ENCODE measurements around the gene C16orf96. TPM values are rescaled to one million over a fixed set of nuclear protein-coding genes. Genes with fewer than 3 reads are reported as not detected.

C16orf96 gene
- total and polyA plus RNA-seq, 2 of the 13 experiments (the other 11 are each of a cell fraction or from before 2014, with no cell fraction given): 0.03 TPM; not detected in 1

DNA sequence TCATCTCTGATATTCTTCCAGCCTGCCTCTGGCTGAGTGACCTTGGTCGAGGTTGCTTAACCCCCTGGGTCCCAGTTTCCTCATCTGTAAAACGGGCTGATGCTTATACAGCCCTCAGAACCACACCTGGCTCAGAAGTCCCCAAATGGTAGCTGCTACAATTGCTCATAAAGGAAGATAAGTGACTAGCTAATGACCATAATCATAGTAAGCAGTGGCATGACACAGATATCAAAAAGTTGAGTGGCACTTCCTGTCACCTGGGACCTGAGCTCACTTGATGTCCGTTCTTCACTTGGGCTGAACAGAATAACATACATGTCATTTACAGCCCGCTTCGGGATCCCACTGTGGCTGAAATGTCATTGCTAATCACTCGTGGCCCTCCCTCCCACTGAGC is 70.3 kb downstream of the C16orf96 start:
- peak overlapping the region; percentile 94 for H3K4me2 ChIP-seq (ENCODE audit: low read depth, low read length)
- H4K20me1 ChIP-seq (ENCODE audit: insufficient read depth, low read length): peaks cover 12% of the 10 kb centered on the region
- peaks cover 49% of the 10 kb centered on the region for H3K79me2 ChIP-seq (ENCODE audit: insufficient read depth, low read length)
- ChIA-PET CTCF (ENCODE audit: low intra/inter-chr PET ratio, low total read pairs) (no interaction called here), POLR2A (interaction anchor here (3.2 to 3.4 kb wide), 2 partner anchors 10 to 38 kb away, joined by 12 to 26 read pairs; no protein-coding TSS in a partner anchor)
- no peak overlapping the region for H2AFZ ChIP-seq (ENCODE audit: low read length)
- FAIRE-seq (no peak), ATAC-seq (no peak), DNase-seq (ENCODE audit: low spot score) (no peak)
- H3K9me3 ChIP-seq (ENCODE audit: low read length): peaks cover 6% of the 10 kb centered on the region
- no peak overlapping the region for H3K27ac ChIP-seq (ENCODE audit: extremely low read length, insufficient read depth, low read length)
- intact Hi-C loops (cut with micrococcal nuclease; ENCODE audit: unreplicated experiment): no loop called here
- peak overlapping the region; percentile 85 for H3K9ac ChIP-seq (ENCODE audit: insufficient read depth, low read depth, low read length)
- BruUV-seq (replicated peaks): no TSS peak
- H3K27me3 ChIP-seq (ENCODE audit: control insufficient read depth in 1 of 2, insufficient read depth in 2 of 2, low read length in 2 of 2): no peaks in the 10 kb centered on the region; a peak in 1 of 5 replicates
- no peaks in the 10 kb centered on the region for H3K36me3 ChIP-seq (replicated peaks in 1 of 2; ENCODE audit: control insufficient read depth in 1 of 2, insufficient read depth in 2 of 2, low read length in 2 of 2)
- peaks cover 49% of the 10 kb centered on the region for H3K4me1 ChIP-seq (ENCODE audit: insufficient read depth, low read length)
- 84% methylated on average over 6 of the region's 6 CpGs for WGBS (ENCODE audit: low lambda C conversion rate)
- in situ Hi-C loops (cut with HindIII; ENCODE audit: extremely low pct_ligation_motif_present, low pct_unique_long_range_greater_than_20kb): no loop called here
- peak overlapping the region; percentile 86 to 91 (median 90); a peak in 5 of 6 replicates for H3K4me3 ChIP-seq (replicated peaks in 1 of 3; ENCODE audit: insufficient read depth in 1 of 3, low read depth in 2 of 3, low read length in 3 of 3)
- TF ChIP-seq GABPB1 (CRISPR knock-in tag; IDR thresholded peaks at IDR 0.05) (no peak), ZNF550 (CRISPR knock-in tag; IDR thresholded peaks at IDR 0.05; ENCODE audit: borderline replicate concordance) (no peak), CHCHD3 (CRISPR knock-in tag; IDR thresholded peaks at IDR 0.05) (no peak), ZNF556 (CRISPR knock-in tag; IDR thresholded peaks at IDR 0.05; ENCODE audit: borderline replicate concordance) (no peak), HOXA3 (CRISPR knock-in tag; IDR thresholded peaks at IDR 0.05) (no peak), ATF1 (CRISPR knock-in tag; IDR thresholded peaks at IDR 0.05) (no peak), FOXJ3 (CRISPR knock-in tag; IDR thresholded peaks at IDR 0.05; ENCODE audit: borderline replicate concordance) (0 out of 2 replicates have a peak, but pooled peaks have one; percentile 5), SOX6 (IDR thresholded peaks at IDR 0.05) (no peak), SOX6 (CRISPR knock-in tag; IDR thresholded peaks at IDR 0.05) (0 out of 2 replicates have a peak, but pooled peaks have one; percentile 3), ARNTL (CRISPR knock-in tag; IDR thresholded peaks at IDR 0.05) (no peak), POLR2G (IDR thresholded peaks at IDR 0.05; ENCODE audit: low read depth, low read length) (no peak), ZSCAN31 (CRISPR knock-in tag; IDR thresholded peaks at IDR 0.05; ENCODE audit: low read depth) (no peak), TBX2 (CRISPR knock-in tag; IDR thresholded peaks at IDR 0.05; ENCODE audit: borderline replicate concordance) (no peak), PBX3 (CRISPR knock-in tag; IDR thresholded peaks at IDR 0.05; ENCODE audit: borderline replicate concordance) (no peak), MTA1 (CRISPR knock-in tag; IDR thresholded peaks at IDR 0.05; ENCODE audit: borderline replicate concordance) (0 out of 2 replicates have a peak, but pooled peaks have one; percentile 13), ZNF143 (CRISPR knock-in tag; IDR thresholded peaks at IDR 0.05) (no peak)
- TF ChIP-seq, protein P1, sequence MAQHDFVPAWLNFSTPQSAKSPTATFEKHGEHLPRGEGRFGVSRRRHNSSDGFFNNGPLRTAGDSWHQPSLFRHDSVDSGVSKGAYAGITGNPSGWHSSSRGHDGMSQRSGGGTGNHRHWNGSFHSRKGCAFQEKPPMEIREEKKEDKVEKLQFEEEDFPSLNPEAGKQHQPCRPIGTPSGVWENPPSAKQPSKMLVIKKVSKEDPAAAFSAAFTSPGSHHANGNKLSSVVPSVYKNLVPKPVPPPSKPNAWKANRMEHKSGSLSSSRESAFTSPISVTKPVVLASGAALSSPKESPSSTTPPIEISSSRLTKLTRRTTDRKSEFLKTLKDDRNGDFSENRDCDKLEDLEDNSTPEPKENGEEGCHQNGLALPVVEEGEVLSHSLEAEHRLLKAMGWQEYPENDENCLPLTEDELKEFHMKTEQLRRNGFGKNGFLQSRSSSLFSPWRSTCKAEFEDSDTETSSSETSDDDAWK (CRISPR knock-in tag; IDR thresholded peaks at IDR 0.05): no peak
- TF ChIP-seq, protein P2, sequence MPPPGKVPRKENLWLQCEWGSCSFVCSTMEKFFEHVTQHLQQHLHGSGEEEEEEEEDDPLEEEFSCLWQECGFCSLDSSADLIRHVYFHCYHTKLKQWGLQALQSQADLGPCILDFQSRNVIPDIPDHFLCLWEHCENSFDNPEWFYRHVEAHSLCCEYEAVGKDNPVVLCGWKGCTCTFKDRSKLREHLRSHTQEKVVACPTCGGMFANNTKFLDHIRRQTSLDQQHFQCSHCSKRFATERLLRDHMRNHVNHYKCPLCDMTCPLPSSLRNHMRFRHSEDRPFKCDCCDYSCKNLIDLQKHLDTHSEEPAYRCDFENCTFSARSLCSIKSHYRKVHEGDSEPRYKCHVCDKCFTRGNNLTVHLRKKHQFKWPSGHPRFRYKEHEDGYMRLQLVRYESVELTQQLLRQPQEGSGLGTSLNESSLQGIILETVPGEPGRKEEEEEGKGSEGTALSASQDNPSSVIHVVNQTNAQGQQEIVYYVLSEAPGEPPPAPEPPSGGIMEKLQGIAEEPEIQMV (CRISPR knock-in tag; IDR thresholded peaks at IDR 0.05; ENCODE audit: low read depth): no peak
- TF ChIP-seq, protein P3, sequence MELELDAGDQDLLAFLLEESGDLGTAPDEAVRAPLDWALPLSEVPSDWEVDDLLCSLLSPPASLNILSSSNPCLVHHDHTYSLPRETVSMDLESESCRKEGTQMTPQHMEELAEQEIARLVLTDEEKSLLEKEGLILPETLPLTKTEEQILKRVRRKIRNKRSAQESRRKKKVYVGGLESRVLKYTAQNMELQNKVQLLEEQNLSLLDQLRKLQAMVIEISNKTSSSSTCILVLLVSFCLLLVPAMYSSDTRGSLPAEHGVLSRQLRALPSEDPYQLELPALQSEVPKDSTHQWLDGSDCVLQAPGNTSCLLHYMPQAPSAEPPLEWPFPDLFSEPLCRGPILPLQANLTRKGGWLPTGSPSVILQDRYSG (CRISPR knock-in tag; IDR thresholded peaks at IDR 0.05): no peak
- TF ChIP-seq, protein P4, sequence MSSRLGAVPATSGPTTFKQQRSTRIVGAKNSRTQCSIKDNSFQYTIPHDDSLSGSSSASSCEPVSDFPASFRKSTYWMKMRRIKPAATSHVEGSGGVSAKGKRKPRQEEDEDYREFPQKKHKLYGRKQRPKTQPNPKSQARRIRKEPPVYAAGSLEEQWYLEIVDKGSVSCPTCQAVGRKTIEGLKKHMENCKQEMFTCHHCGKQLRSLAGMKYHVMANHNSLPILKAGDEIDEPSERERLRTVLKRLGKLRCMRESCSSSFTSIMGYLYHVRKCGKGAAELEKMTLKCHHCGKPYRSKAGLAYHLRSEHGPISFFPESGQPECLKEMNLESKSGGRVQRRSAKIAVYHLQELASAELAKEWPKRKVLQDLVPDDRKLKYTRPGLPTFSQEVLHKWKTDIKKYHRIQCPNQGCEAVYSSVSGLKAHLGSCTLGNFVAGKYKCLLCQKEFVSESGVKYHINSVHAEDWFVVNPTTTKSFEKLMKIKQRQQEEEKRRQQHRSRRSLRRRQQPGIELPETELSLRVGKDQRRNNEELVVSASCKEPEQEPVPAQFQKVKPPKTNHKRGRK (CRISPR knock-in tag; IDR thresholded peaks at IDR 0.05): no peak

Data from HepG2 (cell line).